Activated naive CD8-positive, alpha-beta T cell treated with anti-CD3 and anti-CD28 coated beads, Interleukin-2, amount 50 U/mL, for 24 hours (primary cell): ENCODE results near the gene FAM184A.

ENCODE experiments used
- ATAC-seq: fragments of 150-1000 bp; cut with Tn5 transposase; one replicate; pipeline ENCODE4 v1.10.0; 2021
- DNase-seq: peaks from one replicate; pipeline ENCODE4 v3.0.0; 2021
- H3K27ac Mint-ChIP-seq: one replicate; pipeline ENCODE4 v1.8.0; 2021; ENCODE audit warnings: mild to moderate bottlenecking, mixed read lengths
- H3K27me3 Mint-ChIP-seq: one replicate; pipeline ENCODE4 v1.8.0; 2021; ENCODE audit warnings: mixed read lengths
- H3K36me3 Mint-ChIP-seq: one replicate; pipeline ENCODE4 v1.8.0; 2021; ENCODE audit warnings: low read depth, mixed read lengths
- H3K4me1 Mint-ChIP-seq: one replicate; pipeline ENCODE4 v1.8.0; 2021; ENCODE audit warnings: mixed read lengths
- H3K4me3 Mint-ChIP-seq: one replicate; pipeline ENCODE4 v1.8.0; 2021; ENCODE audit warnings: mild to moderate bottlenecking, moderate library complexity, mixed read lengths
- H3K9me3 Mint-ChIP-seq: one replicate; pipeline ENCODE4 v1.8.0; 2021; ENCODE audit warnings: mixed read lengths

FAM184A gene

DNA sequence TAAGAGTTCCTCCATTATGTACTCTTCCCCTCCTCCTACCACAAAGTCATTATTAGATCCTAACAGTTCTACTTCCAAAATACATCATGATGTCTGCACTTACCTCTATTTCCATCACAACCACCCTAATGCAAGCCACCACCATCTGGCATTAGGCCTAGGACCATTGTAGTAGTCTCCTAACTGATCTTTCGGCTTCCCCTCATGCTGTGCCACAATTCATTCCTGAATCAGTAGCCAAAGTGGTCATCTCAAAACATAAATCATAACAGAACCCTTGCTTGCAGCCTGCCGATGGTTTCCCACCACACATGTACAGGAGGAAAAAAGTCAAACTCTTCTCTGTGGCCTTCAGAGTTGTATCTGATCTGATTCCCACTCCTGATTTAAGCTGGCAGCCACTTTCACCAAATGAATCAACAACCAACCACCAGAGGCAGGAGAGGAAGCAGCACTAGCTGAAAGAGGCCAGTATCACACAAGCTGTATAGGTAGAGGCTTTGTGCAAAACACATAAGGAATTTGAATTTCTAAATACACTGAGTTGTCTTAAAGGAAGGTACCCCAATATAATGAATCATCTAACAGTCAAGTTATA, 26.1 kb downstream of the FAM184A start:
- peak overlapping the region; percentile 20 for H3K27ac Mint-ChIP-seq
- no peaks in the 10 kb centered on the region for H3K27me3 Mint-ChIP-seq
- no peak overlapping the region for H3K4me3 Mint-ChIP-seq
- no peaks in the 10 kb centered on the region for H3K36me3 Mint-ChIP-seq
- DNase-seq, result no peak
- peaks cover 11% of the 10 kb centered on the region for H3K4me1 Mint-ChIP-seq
- H3K9me3 Mint-ChIP-seq, result no peaks in the 10 kb centered on the region
- ATAC-seq, result peak; percentile 71

DNA sequence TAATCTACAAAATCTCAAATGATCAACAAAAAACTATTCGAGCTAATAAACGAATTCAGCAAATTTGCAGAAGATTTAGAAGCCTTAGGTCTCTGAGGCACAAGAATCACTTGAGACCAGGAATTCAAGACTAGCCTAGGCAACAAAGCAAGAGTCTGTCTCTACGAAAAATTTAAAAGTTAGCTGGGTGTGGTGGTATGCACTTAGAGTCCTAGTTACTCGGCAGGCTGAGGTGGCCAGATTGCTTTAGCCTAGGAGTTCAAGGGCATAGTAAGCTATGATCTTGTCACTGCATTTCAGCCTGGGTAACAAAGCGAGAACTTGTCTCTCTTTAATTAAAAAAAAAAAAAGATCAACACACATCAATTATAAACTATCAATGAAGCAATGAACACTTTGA, 34.2 kb downstream of the FAM184A start:
- H3K4me3 Mint-ChIP-seq, result no peak overlapping the region
- no peaks in the 10 kb centered on the region for H3K36me3 Mint-ChIP-seq
- H3K27me3 Mint-ChIP-seq, result peaks cover 1% of the 10 kb centered on the region
- no peak overlapping the region for H3K27ac Mint-ChIP-seq
- H3K9me3 Mint-ChIP-seq, result no peaks in the 10 kb centered on the region
- peaks cover 5% of the 10 kb centered on the region for H3K4me1 Mint-ChIP-seq
- DNase-seq (no peak), ATAC-seq (no peak)

DNA sequence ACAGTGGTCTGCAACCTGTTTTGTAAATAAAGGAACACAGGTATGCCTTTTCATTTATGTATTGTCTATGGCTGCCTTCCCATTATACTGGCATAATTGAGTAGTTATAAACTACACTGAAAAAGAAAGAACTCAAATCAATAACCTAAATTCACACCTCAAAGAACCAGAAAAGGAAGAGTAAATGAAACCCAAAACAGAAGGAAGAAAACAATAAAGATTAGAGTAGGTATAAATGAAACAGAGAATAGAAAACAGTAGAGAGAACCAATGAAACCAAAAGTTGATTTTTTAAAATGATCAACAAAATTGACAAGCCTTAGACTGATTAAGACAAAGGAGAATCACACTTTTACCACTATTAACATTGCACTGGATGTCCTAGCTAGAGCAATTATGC, 34.7 kb downstream of the FAM184A start:
- no peak for ATAC-seq
- Mint-ChIP-seq H3K9me3 (no peaks in the 10 kb centered on the region), H3K27me3 (peaks cover 1% of the 10 kb centered on the region), H3K36me3 (no peaks in the 10 kb centered on the region), H3K27ac (no peak overlapping the region), H3K4me3 (no peak overlapping the region), H3K4me1 (peaks cover 5% of the 10 kb centered on the region)
- no peak for DNase-seq

DNA sequence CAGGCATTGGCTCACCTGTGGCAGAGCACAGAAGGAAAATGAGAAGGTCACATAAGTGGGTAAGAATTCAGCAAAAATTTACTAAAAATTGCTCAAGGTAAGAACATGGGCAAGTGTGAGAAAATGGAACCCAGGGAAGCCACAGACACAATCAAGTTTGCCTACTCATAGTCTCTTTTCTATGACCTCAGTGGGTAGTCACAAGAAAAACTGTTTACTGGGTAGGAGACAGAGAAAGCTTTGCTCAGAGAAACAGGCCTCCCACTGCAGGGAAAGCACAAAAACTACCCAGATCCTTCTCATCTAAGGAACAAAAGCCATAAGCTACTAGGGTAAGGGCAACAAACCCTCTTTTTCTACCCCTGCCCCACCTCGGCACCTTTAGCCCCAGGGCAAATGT, 35.2 kb downstream of the FAM184A start:
- ATAC-seq (peak; percentile 54), DNase-seq (no peak)
- no peak overlapping the region for H3K27ac Mint-ChIP-seq
- peaks cover 5% of the 10 kb centered on the region for H3K4me1 Mint-ChIP-seq
- H3K27me3 Mint-ChIP-seq, result peaks cover 1% of the 10 kb centered on the region
- no peak overlapping the region for H3K4me3 Mint-ChIP-seq
- no peaks in the 10 kb centered on the region for H3K9me3 Mint-ChIP-seq
- no peaks in the 10 kb centered on the region for H3K36me3 Mint-ChIP-seq

DNA sequence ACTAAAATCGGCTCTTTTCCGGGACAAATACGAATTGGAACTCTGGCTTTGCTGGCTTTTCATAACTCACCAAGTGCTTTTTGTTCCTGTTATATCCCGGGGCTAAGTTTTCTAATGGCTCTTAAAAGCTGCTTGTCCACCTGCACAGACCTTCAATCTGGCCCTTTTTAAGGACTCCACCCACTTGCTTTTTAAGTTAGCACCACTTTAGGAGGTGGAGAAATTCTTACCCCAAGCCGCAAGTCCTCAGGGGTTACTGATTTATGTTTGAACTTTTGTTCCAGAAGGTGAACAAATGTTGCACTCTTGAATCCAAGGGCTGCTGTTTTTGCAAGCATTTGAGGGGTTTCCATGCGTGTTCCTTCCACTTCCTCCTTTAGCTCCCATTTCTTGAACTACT, 37.8 kb downstream of the FAM184A start:
- Mint-ChIP-seq H3K27ac (no peak overlapping the region), H3K36me3 (no peaks in the 10 kb centered on the region), H3K9me3 (no peaks in the 10 kb centered on the region), H3K27me3 (peaks cover 1% of the 10 kb centered on the region), H3K4me1 (peaks cover 5% of the 10 kb centered on the region), H3K4me3 (no peak overlapping the region)
- DNase-seq (no peak), ATAC-seq (no peak)

DNA sequence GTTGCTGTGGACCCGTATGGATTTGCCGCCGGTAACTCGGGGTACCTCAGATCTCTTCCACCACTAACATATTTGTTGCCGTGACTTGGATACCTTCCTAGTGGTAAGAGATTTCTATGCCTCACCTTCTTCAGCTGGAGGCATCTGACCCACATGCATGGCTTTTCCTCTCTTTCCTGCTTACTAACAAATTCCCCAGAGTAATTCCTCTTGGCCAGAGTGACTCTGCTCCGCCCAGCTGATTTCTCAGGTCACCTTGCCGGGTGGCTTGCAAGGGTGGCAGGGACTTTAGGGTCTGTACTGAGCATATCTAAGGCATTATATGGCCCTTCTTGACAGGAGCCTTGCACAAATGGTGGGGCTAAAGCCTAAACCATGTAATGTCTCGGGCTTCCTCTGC, 38.2 kb downstream of the FAM184A start:
- H3K4me1 Mint-ChIP-seq, result peaks cover 5% of the 10 kb centered on the region
- ATAC-seq (no peak), DNase-seq (no peak)
- H3K27ac Mint-ChIP-seq, result no peak overlapping the region
- no peaks in the 10 kb centered on the region for H3K36me3 Mint-ChIP-seq
- no peak overlapping the region for H3K4me3 Mint-ChIP-seq
- H3K9me3 Mint-ChIP-seq, result no peaks in the 10 kb centered on the region
- H3K27me3 Mint-ChIP-seq, result peaks cover 1% of the 10 kb centered on the region

DNA sequence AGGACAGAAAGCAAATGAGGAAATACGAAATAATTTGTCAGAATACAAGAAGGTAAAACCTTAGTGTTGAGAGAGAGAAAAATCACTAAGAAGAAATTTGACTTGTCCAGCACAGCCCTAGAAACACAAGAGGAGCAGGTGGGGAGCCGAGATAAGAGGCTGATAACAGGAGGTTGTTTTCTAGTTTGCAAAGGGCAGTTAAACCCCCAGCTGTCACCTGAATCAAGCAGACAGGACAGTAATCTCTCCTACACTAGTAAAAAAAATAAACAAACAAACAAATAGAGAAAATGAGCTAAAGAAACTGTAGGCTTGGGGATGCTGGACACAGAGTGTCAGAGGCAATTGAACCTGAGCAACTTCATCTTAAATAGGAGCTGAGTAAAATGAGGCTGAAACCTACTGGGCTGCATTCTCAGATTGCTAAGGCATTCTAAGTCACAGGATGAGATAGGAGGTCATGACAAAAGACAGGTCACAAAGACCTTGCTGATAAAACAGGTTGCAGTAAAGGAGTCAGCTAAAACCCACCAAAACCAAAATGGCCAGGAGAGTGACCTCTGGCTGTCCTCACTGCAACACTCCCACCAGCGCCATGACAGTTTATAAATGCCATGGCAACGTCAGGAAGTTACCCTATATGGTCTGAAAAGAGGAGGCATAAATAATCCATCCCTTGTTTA, 40.4 kb downstream of the FAM184A start:
- Mint-ChIP-seq H3K27me3 (no peaks in the 10 kb centered on the region), H3K27ac (no peak overlapping the region), H3K9me3 (no peaks in the 10 kb centered on the region), H3K36me3 (no peaks in the 10 kb centered on the region), H3K4me1 (peaks cover under 1% of the 10 kb centered on the region), H3K4me3 (no peak overlapping the region)
- no peak for ATAC-seq
- DNase-seq, result no peak

DNA sequence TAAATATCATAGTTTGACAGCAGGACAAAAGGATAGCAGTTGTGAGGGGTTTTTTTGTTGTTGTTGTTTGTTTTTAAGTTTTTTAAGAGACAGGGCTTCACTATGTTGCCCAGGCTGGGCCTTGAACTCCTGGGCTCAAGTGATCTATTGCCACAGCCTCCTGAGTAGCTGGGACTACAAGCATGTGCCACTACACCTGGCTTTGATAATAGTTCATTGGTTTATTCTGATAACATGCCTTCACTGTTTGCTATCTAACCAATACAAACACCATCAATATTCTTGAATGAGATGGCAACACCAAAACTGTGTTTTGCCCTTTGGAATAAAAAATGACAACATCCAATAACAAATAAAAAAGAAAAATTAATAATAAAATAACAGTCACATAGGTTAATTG, 41.2 kb downstream of the FAM184A start:
- Mint-ChIP-seq H3K27ac (no peak overlapping the region), H3K27me3 (no peaks in the 10 kb centered on the region), H3K9me3 (no peaks in the 10 kb centered on the region), H3K4me1 (no peaks in the 10 kb centered on the region), H3K36me3 (no peaks in the 10 kb centered on the region), H3K4me3 (no peak overlapping the region)
- ATAC-seq, result no peak
- DNase-seq, result no peak

DNA sequence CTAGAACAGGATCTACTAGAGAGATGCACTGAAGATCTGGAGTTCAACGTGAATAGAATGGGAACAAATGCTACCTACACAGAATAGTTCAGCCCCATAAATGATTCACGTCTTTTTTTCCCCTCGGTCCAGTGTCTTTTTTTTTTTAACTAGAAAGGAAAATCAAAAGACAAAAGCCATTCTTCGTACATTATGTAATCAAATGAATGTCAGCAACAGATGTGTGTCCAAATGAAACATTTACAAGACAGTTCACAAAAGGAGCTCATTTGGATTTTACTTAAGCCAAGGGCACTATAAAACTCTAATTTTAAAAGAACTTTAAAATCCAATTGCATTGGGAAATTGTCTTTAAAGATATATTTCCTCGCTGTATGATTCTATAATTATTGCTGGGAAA, 42.4 kb downstream of the FAM184A start:
- Mint-ChIP-seq H3K4me1 (no peaks in the 10 kb centered on the region), H3K9me3 (no peaks in the 10 kb centered on the region), H3K27ac (no peak overlapping the region), H3K36me3 (no peaks in the 10 kb centered on the region), H3K27me3 (no peaks in the 10 kb centered on the region), H3K4me3 (no peak overlapping the region)
- DNase-seq (no peak), ATAC-seq (no peak)

DNA sequence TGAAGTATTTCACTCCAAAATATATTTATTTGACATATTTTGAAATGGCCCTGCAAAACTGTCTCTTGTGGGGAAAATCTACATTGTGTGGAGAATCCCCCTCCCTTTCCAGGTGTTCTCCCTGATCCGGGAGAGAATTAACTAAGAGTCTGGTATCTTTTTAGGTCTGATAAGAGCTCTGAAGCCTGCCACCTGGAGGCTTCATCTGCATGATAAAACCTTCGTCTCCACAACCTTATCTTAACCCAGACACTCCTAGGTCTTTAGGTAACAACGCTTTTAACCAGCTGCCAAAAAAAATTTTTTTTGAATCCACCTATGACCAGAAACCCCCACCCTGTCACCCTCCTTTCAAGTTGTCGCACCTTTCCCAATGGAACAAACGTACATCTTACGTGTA, 43.0 kb downstream of the FAM184A start:
- H3K27me3 Mint-ChIP-seq, result no peaks in the 10 kb centered on the region
- H3K27ac Mint-ChIP-seq, result no peak overlapping the region
- H3K9me3 Mint-ChIP-seq, result no peaks in the 10 kb centered on the region
- no peak overlapping the region for H3K4me3 Mint-ChIP-seq
- ATAC-seq (no peak), DNase-seq (no peak)
- H3K4me1 Mint-ChIP-seq, result no peaks in the 10 kb centered on the region
- H3K36me3 Mint-ChIP-seq, result no peaks in the 10 kb centered on the region

DNA sequence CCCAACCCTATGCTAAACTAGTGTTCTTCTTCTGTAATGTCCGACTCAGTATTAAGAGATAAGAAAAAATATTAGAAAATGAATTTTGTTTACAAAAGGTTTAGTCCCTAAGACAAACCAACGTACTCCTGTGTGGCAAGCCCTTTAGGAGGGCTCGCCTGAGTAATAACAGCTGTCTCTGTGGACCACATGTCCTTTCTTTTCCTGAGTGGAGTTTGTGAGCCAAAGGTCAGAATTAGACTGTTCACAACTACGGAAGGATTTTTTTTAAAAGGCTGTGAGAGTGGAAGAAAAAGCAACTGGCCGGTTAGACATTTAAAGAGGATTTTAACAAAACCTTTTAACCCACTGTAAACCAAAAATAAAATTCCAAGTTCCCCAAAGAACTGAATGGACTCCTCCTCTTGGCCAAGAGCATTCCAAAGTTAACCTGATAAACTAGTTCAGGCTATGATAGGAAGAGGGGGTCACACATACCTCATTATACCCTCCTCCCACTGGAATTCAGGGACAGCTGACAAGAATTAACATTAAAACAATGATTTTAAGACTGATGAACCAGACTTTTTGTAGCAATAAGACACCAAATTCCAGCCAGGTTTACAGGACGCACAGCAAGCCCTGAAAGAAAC, 43.5 kb downstream of the FAM184A start:
- Mint-ChIP-seq H3K27me3 (no peaks in the 10 kb centered on the region), H3K4me3 (no peak overlapping the region), H3K4me1 (no peaks in the 10 kb centered on the region), H3K27ac (no peak overlapping the region), H3K9me3 (no peaks in the 10 kb centered on the region), H3K36me3 (no peaks in the 10 kb centered on the region)
- ATAC-seq (no peak), DNase-seq (no peak)

DNA sequence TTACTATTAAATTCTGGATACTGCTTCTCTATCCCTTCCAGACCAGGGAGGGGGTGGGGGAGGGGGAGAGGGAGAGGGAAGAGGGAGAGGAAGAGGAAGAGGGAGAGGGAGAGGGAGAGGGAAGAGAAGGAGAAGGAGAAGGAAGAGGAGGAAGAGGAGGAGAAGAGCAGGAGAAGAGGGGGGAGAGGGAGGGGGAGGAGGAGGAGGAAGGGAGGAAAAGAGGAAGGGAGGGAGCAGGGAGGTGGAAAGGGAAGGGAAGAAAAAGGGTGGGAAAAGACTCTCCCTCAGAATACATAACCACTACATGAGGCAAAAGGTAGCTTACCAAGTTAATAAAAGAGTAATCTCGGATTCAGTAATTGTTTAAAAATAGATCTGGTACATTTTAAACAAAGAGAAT, 46.0 kb downstream of the FAM184A start:
- no peaks in the 10 kb centered on the region for H3K4me1 Mint-ChIP-seq
- no peak overlapping the region for H3K4me3 Mint-ChIP-seq
- no peak overlapping the region for H3K27ac Mint-ChIP-seq
- ATAC-seq, result no peak
- H3K9me3 Mint-ChIP-seq, result no peaks in the 10 kb centered on the region
- H3K36me3 Mint-ChIP-seq, result no peaks in the 10 kb centered on the region
- no peak for DNase-seq
- no peaks in the 10 kb centered on the region for H3K27me3 Mint-ChIP-seq

DNA sequence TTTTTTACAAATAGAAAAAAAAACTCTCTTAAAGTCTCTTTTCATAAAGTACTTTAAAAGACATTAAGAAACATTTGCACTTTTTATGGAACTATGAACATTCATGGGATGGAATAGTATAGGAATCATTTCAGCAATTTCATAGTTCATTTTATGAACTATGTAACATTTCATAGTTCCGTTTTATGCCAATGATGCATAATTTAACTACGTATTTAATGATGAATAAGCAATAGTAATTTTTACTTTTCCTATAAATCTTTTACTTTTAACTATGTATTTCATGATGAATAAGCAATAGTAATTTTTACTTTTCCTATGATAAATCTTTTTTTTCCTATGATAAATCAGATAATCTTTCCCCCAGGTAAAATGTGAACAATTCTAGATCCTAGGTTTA, 47.7 kb downstream of the FAM184A start:
- Mint-ChIP-seq H3K4me1 (no peaks in the 10 kb centered on the region), H3K36me3 (no peaks in the 10 kb centered on the region)

DNA sequence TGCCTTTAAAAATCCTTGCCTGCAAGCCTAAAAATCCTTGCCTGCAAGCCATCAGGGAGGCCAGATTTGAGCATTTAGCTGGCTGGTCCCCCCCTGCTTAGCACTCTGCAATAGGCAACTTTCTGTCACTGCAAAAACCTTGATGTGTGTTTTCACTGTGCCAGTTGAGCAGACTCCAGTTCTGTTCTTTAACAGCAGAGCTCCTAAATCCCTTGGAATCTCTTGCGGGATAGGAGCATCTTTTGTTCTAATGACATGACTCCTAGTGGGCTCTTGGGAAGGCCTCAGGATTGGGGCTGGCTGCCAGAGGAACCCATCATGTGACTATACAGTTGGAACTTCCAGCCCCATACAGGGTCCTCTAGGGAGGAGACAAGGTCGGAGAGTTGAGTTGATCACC, 50.4 kb downstream of the FAM184A start:
- no peaks in the 10 kb centered on the region for H3K9me3 Mint-ChIP-seq
- DNase-seq (no peak), ATAC-seq (no peak)
- H3K4me3 Mint-ChIP-seq, result no peak overlapping the region
- H3K27me3 Mint-ChIP-seq, result no peaks in the 10 kb centered on the region
- H3K36me3 Mint-ChIP-seq, result no peaks in the 10 kb centered on the region
- H3K27ac Mint-ChIP-seq, result no peak overlapping the region
- no peaks in the 10 kb centered on the region for H3K4me1 Mint-ChIP-seq

More for the DNA sequence above, 47.7 kb downstream of the FAM184A start:
- H3K27ac Mint-ChIP-seq, result no peak overlapping the region
- no peaks in the 10 kb centered on the region for H3K27me3 Mint-ChIP-seq
- H3K4me3 Mint-ChIP-seq, result no peak overlapping the region
- DNase-seq (no peak), ATAC-seq (no peak)
- no peaks in the 10 kb centered on the region for H3K9me3 Mint-ChIP-seq

DNA sequence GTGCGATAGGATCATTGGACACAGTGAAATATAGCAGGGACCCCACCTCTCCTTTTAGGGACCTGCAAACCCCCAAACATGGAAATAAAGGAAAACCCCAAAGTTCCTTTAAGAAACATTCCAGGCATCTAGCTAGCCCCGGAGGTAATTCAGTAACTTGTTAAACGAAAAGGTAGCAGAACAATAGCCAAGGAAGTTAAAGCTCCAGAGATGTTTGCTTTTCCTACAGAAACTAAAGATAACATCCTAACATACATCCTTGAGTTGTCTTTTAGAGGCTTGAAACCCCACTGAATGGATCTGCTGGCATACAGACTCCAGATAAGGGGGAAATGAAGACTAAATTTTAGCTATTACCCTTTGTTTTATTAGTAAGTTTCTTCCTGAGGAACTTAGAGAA, 51.0 kb downstream of the FAM184A start:
- Mint-ChIP-seq H3K36me3 (no peaks in the 10 kb centered on the region), H3K27ac (no peak overlapping the region), H3K9me3 (no peaks in the 10 kb centered on the region), H3K4me1 (no peaks in the 10 kb centered on the region), H3K27me3 (no peaks in the 10 kb centered on the region), H3K4me3 (no peak overlapping the region)
- ATAC-seq (no peak), DNase-seq (no peak)
